ENCODE data around the gene PBX3. TPM values are rescaled to one million over a fixed set of nuclear protein-coding genes. Genes with fewer than 3 reads are reported as not detected.

PBX3 gene
- total RNA-seq, 1 experiment from 2014 or later, result 7.7 TPM

- CTCF ChIA-PET, result no interaction called here
- no peaks in the 10 kb centered on the region for H3K4me1 Mint-ChIP-seq (ENCODE audit: low read depth, unreplicated experiment)
- H3K9me3 Mint-ChIP-seq (ENCODE audit: unreplicated experiment), result no peaks in the 10 kb centered on the region
- no peak overlapping the region for H3K4me3 Mint-ChIP-seq (ENCODE audit: unreplicated experiment)
- no peak for TF ChIP-seq CTCF (IDR thresholded peaks at IDR 0.05; ENCODE audit: insufficient read depth in 1 of 2, low read depth in 1 of 2, low read length in 1 of 2, severe bottlenecking in 1 of 2, unreplicated experiment in 1 of 2)
- no peak overlapping the region for H3K27ac Mint-ChIP-seq (ENCODE audit: unreplicated experiment)
- no peaks in the 10 kb centered on the region for H3K27me3 Mint-ChIP-seq (ENCODE audit: insufficient read depth, unreplicated experiment)
- BruUV-seq (replicated peaks), result no TSS peak
- no peaks in the 10 kb centered on the region for H3K36me3 ChIP-seq (ENCODE audit: control insufficient read depth, insufficient read depth, low read length)
- DNase-seq, result no peak
- H3K9me3 ChIP-seq, result no peaks in the 10 kb centered on the region
- H3K36me3 Mint-ChIP-seq (ENCODE audit: insufficient read depth, unreplicated experiment), result no peaks in the 10 kb centered on the region
- H3K4me3 ChIP-seq (ENCODE audit: low read depth, low read length), result no peak overlapping the region
- no peaks in the 10 kb centered on the region for H3K4me1 ChIP-seq
- no peaks in the 10 kb centered on the region for H3K27me3 ChIP-seq (replicated peaks; ENCODE audit: control insufficient read depth, insufficient read depth, low read length)
- intact Hi-C loops (cut with micrococcal nuclease; ENCODE audit: unreplicated experiment), result no loop called here
- POLR2A ChIA-PET, result no interaction called here
Observed at GRCh38 chr9:125997196-125997823, 250.1 kb downstream of the PBX3 start.

GRCh38 chr9:125998837-125999503 lies 251.8 kb downstream of the PBX3 start:
- Mint-ChIP-seq H3K4me3 (ENCODE audit: unreplicated experiment) (no peak overlapping the region), H3K27me3 (ENCODE audit: insufficient read depth, unreplicated experiment) (no peaks in the 10 kb centered on the region), H3K9me3 (ENCODE audit: unreplicated experiment) (no peaks in the 10 kb centered on the region), H3K4me1 (ENCODE audit: low read depth, unreplicated experiment) (no peaks in the 10 kb centered on the region), H3K36me3 (ENCODE audit: insufficient read depth, unreplicated experiment) (no peaks in the 10 kb centered on the region), H3K27ac (ENCODE audit: unreplicated experiment) (no peak overlapping the region)
- ChIA-PET POLR2A (no interaction called here), CTCF (no interaction called here)
- no peaks in the 10 kb centered on the region for H3K36me3 ChIP-seq (ENCODE audit: control insufficient read depth, insufficient read depth, low read length)
- no peaks in the 10 kb centered on the region for H3K9me3 ChIP-seq
- no peak overlapping the region for H3K4me3 ChIP-seq (ENCODE audit: low read depth, low read length)
- H3K27me3 ChIP-seq (replicated peaks; ENCODE audit: control insufficient read depth, insufficient read depth, low read length), result no peaks in the 10 kb centered on the region
- TF ChIP-seq CTCF (IDR thresholded peaks at IDR 0.05; ENCODE audit: insufficient read depth in 1 of 2, low read depth in 1 of 2, low read length in 1 of 2, severe bottlenecking in 1 of 2, unreplicated experiment in 1 of 2), result no peak
- no peaks in the 10 kb centered on the region for H3K4me1 ChIP-seq
- no TSS peak for BruUV-seq (replicated peaks)
- intact Hi-C loops (cut with micrococcal nuclease; ENCODE audit: unreplicated experiment), result no loop called here
- DNase-seq, result peak in 1 of 2 experiments; percentile 9

GRCh38 chr9:125999504-125999881 lies 252.3 kb downstream of the PBX3 start:
- H3K36me3 ChIP-seq (ENCODE audit: control insufficient read depth, insufficient read depth, low read length), result no peaks in the 10 kb centered on the region
- Mint-ChIP-seq H3K27me3 (ENCODE audit: insufficient read depth, unreplicated experiment) (no peaks in the 10 kb centered on the region), H3K9me3 (ENCODE audit: unreplicated experiment) (no peaks in the 10 kb centered on the region), H3K36me3 (ENCODE audit: insufficient read depth, unreplicated experiment) (no peaks in the 10 kb centered on the region), H3K4me1 (ENCODE audit: low read depth, unreplicated experiment) (no peaks in the 10 kb centered on the region), H3K4me3 (ENCODE audit: unreplicated experiment) (no peak overlapping the region), H3K27ac (ENCODE audit: unreplicated experiment) (no peak overlapping the region)
- no peak overlapping the region for H3K4me3 ChIP-seq (ENCODE audit: low read depth, low read length)
- DNase-seq, result no peak
- H3K9me3 ChIP-seq, result no peaks in the 10 kb centered on the region
- ChIA-PET POLR2A (interaction anchor here (0.6 kb wide), 1 partner anchor 147 kb away, joined by 6 read pairs; no protein-coding TSS in a partner anchor), CTCF (no interaction called here)
- no peak for TF ChIP-seq CTCF (IDR thresholded peaks at IDR 0.05; ENCODE audit: insufficient read depth in 1 of 2, low read depth in 1 of 2, low read length in 1 of 2, severe bottlenecking in 1 of 2, unreplicated experiment in 1 of 2)
- BruUV-seq (replicated peaks), result no TSS peak
- no peaks in the 10 kb centered on the region for H3K27me3 ChIP-seq (replicated peaks; ENCODE audit: control insufficient read depth, insufficient read depth, low read length)
- H3K4me1 ChIP-seq, result no peaks in the 10 kb centered on the region
- intact Hi-C loops (cut with micrococcal nuclease; ENCODE audit: unreplicated experiment), result no loop called here

Measured in Caco-2 (cell line).